OCI-LY7 (cell line): Measurements from ENCODE around the gene PODXL2. TPM values are rescaled to one million over a fixed set of nuclear protein-coding genes. Genes with fewer than 3 reads are reported as not detected.

Experiments used
- BruUV-seq: library from RNA; stranded (reverse); fragments of 400-500 nt; replicated peaks from 2 replicates; lab custom pipeline; 2021; lab: Mats Ljungman, UMichigan
- CTCF ChIA-PET: fragments of 300-600 bp; sonication (Branson Sonifier 250); formaldehyde crosslinking; loops from one replicate; lab custom pipeline; 2022; ENCODE audit warnings: antibody characterized with exemption; ENCODE audit not compliant: unreplicated experiment; lab: Charles Lee
- POLR2A ChIA-PET: fragments of 300-600 bp; sonication (Branson Sonifier 250); formaldehyde crosslinking; loops from one replicate; lab custom pipeline; 2022; ENCODE audit warnings: antibody characterized with exemption; lab: Charles Lee
- DNase-seq: peaks from one replicate; pipeline ENCODE4 v3.0.0-alpha.2; 2015; ENCODE audit warnings: low spot score
- H2AFZ ChIP-seq: fragments of 200-600 bp; sonication (generic), shearing (Covaris generic); 2 replicates; pipeline ENCODE4 v1.6.1; 2014; ENCODE audit warnings: mild to moderate bottlenecking, antibody characterized with exemption, low read length, moderate library complexity
- H3K27ac ChIP-seq: fragments of 200-600 bp; sonication (generic); 2 replicates; pipeline ENCODE4 v1.5.1; 2014; ENCODE audit warnings: mixed run types, low read depth, mild to moderate bottlenecking, moderate library complexity, low read length, inconsistent platforms; ENCODE audit not compliant: poor library complexity, severe bottlenecking
- H3K36me3 ChIP-seq: fragments of 200-600 bp; sonication (generic); 2 replicates; pipeline ENCODE4 v1.6.1; 2014; ENCODE audit warnings: mild to moderate bottlenecking, antibody characterized with exemption, low read length, moderate library complexity, mixed read lengths; ENCODE audit not compliant: insufficient read depth
- H3K4me1 ChIP-seq: fragments of 200-600 bp; sonication (generic); 2 replicates; pipeline ENCODE4 v1.5.1; 2014; ENCODE audit warnings: mild to moderate bottlenecking, low read length; ENCODE audit not compliant: insufficient read depth, poor library complexity, severe bottlenecking
- H3K4me2 ChIP-seq: fragments of 200-600 bp; sonication (generic); 2 replicates; pipeline ENCODE4 v1.6.1; 2014; ENCODE audit warnings: mild to moderate bottlenecking, low read length
- H3K4me3 ChIP-seq: fragments of 200-600 bp; sonication (generic); 2 replicates; pipeline ENCODE4 v1.5.1; 2014; ENCODE audit warnings: mild to moderate bottlenecking, low read depth, low read length; ENCODE audit not compliant: poor library complexity, severe bottlenecking
- H3K79me2 ChIP-seq: fragments of 200-600 bp; sonication (generic); 2 replicates; pipeline ENCODE4 v1.6.1; 2016; ENCODE audit warnings: low read depth, mild to moderate bottlenecking, low read length, moderate library complexity, mixed read lengths; ENCODE audit not compliant: insufficient read depth
- H3K9me2 ChIP-seq: fragments of 200-600 bp; sonication (generic); 2 replicates; pipeline ENCODE4 v1.6.1; 2016; ENCODE audit warnings: mild to moderate bottlenecking, low read length, mixed read lengths; ENCODE audit not compliant: insufficient read depth
- H3K9me3 ChIP-seq: fragments of 200-600 bp; sonication (generic); 2 replicates; pipeline ENCODE4 v1.6.1; 2014; ENCODE audit warnings: mild to moderate bottlenecking, mixed run types, low read length, mixed read lengths
- H4K20me1 ChIP-seq: fragments of 200-600 bp; sonication (generic); 2 replicates; pipeline ENCODE4 v1.6.1; 2014; ENCODE audit warnings: mild to moderate bottlenecking, antibody characterized with exemption, low read length, moderate library complexity, mixed read lengths; ENCODE audit not compliant: insufficient read depth
- EZH2phosphoT487 ChIP-seq: fragments of 200-600 bp; sonication (generic); IDR thresholded peaks from 2 replicates; pipeline ENCODE4 v1.6.1; 2018; ENCODE audit warnings: low read depth, borderline replicate concordance, mild to moderate bottlenecking, mixed run types, antibody characterized with exemption, low read length, moderate library complexity, mixed read lengths
- intact Hi-C: fragments of 100-400 bp; cut with micrococcal nuclease; formaldehyde crosslinking; loops from one replicate; pipeline ENCODE4 v1.10.0; 2022; ENCODE audit not compliant: unreplicated experiment
- total RNA-seq, 2 experiments: library from RNA; depleted of rRNA in 1 of 2; stranded (reverse); fragments of >200 nt in 1 of 2; shearing (Covaris generic) in 1 of 2; gene quantifications; 2 replicates each; pipeline ENCODE4 v1.2.3, GENCODE V29; 2014 to 2022
- TF ChIP-seq, protein P1 (sequence below): fragments of 200-600 bp; sonication (generic); conservative IDR thresholded peaks from 2 replicates; pipeline ENCODE4 v1.5.1; 2014; ENCODE audit warnings: mild to moderate bottlenecking, antibody characterized with exemption, low read length, moderate library complexity, mixed read lengths

The PODXL2 gene
- total RNA-seq, 2 experiments from 2014 or later, result 16.1 to 29.4 TPM

DNA sequence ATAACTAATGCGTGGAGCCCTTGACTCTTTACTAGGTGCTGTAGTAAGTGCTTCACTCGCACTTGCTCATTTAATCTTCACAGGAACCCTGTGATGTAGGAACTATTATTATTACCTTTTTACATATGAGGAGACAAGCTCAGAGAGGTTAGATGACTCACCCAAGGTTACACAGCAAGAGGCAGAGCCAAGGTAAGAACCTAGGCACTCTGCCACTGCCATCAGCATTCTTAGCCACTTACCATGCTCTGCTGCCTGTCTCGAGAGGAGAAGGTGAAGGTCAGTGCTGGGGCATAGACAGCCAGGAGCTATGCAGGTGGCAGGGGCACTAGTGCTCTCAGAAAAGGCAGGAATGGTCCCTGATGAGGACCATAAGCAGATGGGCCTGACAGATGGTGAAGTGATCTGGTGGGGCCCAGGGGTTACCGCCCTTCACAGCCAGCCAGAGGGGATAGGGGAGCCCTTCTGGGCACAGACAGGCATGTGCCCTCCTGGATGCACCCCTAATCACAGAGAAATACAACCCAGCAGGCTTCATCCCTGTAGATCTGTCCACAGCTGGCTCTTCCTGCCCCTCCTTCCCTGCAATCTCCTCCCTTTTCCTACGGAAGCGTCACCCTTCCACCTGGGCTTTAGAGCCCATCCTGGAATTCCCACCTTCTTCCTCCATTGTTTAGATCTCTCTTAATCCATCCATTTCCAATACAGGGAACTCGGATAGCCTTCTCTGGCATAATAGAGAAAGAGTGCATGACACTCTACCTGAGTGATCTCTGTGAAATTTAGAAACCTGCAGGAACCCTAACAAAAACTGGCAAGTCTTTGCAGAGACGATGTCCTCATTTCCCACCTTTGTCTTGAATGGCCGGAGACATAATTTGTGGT lies 70.7 kb downstream of the PODXL2 start:
- intact Hi-C loops, result no loop called here
- ChIA-PET POLR2A (interaction anchor here (0.6 kb wide), 1 partner anchor 1394 kb away, joined by 3 read pairs; no protein-coding TSS in a partner anchor), CTCF (no interaction called here)
- H3K36me3 ChIP-seq, result peaks cover 24% of the 10 kb centered on the region
- no peaks in the 10 kb centered on the region for H3K79me2 ChIP-seq
- H4K20me1 ChIP-seq, result no peaks in the 10 kb centered on the region
- no peak overlapping the region for H3K4me2 ChIP-seq
- no peaks in the 10 kb centered on the region for H3K9me3 ChIP-seq
- H3K27ac ChIP-seq, result no peak overlapping the region
- no peak overlapping the region for H2AFZ ChIP-seq
- no peak for TF ChIP-seq EZH2phosphoT487
- TF ChIP-seq, protein P1, sequence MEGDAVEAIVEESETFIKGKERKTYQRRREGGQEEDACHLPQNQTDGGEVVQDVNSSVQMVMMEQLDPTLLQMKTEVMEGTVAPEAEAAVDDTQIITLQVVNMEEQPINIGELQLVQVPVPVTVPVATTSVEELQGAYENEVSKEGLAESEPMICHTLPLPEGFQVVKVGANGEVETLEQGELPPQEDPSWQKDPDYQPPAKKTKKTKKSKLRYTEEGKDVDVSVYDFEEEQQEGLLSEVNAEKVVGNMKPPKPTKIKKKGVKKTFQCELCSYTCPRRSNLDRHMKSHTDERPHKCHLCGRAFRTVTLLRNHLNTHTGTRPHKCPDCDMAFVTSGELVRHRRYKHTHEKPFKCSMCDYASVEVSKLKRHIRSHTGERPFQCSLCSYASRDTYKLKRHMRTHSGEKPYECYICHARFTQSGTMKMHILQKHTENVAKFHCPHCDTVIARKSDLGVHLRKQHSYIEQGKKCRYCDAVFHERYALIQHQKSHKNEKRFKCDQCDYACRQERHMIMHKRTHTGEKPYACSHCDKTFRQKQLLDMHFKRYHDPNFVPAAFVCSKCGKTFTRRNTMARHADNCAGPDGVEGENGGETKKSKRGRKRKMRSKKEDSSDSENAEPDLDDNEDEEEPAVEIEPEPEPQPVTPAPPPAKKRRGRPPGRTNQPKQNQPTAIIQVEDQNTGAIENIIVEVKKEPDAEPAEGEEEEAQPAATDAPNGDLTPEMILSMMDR, result no peak
- DNase-seq, result no peak
- no peak overlapping the region for H3K4me3 ChIP-seq
- H3K4me1 ChIP-seq, result peaks cover 14% of the 10 kb centered on the region
- no TSS peak for BruUV-seq
- no peaks in the 10 kb centered on the region for H3K9me2 ChIP-seq

DNA sequence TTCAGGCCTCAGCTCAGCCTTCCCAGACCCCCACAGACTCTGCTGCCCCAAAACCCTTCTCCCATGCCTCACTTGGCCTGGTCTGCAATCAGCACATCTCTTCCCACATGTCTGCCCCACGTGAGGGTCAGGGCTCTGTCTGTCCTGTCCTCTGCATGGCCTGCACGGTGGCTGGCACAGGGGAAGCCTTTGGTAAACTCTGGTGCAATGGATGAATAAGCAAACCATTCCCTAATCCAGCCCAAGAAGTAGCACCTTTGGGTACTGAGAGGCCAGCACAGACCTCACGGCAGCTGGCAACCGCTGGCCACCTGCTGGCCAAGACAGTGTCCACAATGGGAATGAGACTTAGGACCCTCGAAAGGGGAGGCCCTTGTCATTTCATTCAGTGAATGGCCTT lies 71.4 kb downstream of the PODXL2 start:
- Histone ChIP-seq H3K4me2 (no peak overlapping the region), H3K79me2 (no peaks in the 10 kb centered on the region), H3K9me2 (no peaks in the 10 kb centered on the region), H2AFZ (no peak overlapping the region), H3K4me1 (peaks cover 14% of the 10 kb centered on the region), H3K4me3 (no peak overlapping the region), H4K20me1 (no peaks in the 10 kb centered on the region), H3K27ac (no peak overlapping the region), H3K36me3 (peaks cover 32% of the 10 kb centered on the region), H3K9me3 (no peaks in the 10 kb centered on the region)
- CTCF ChIA-PET, result no interaction called here
- intact Hi-C loops, result no loop called here
- no TSS peak for BruUV-seq
- TF ChIP-seq, protein P1, result no peak
- TF ChIP-seq EZH2phosphoT487, result no peak
- POLR2A ChIA-PET, result no interaction called here
- no peak for DNase-seq
